Brain pericyte (primary cell): ENCODE results near the gene PSMB5.

Source experiments
- DNase-seq: peaks from one replicate; pipeline ENCODE4 v3.0.0-alpha.2; 2012; ENCODE audit warnings: low read depth, low spot score

The PSMB5 gene

GRCh38 chr14:22991852-22992251 lies 42.8 kb downstream of the PSMB5 start:
- no peak for DNase-seq

GRCh38 chr14:22987291-22987690 lies 47.4 kb downstream of the PSMB5 start:
- no peak for DNase-seq

- peak; percentile 53 for DNase-seq
Observed at GRCh38 chr14:22986508-22987054, 48.1 kb downstream of the PSMB5 start.

- DNase-seq: no peak
Observed at GRCh38 chr14:22985894-22986507, 48.7 kb downstream of the PSMB5 start.

GRCh38 chr14:22984959-22985658 lies 49.6 kb downstream of the PSMB5 start:
- DNase-seq: no peak

GRCh38 chr14:22982477-22983245 lies 52.0 kb downstream of the PSMB5 start, which contains the start of gene AJUBA:
Gene AJUBA, minus strand, starts transcription at chr14:22982551. Its CDS starts 285 bp downstream, at chr14:22982266.
- DNase-seq: peak; percentile 37

GRCh38 chr14:22981876-22982476 lies 52.7 kb downstream of the PSMB5 start:
- no peak for DNase-seq

- no peak for DNase-seq
Observed at GRCh38 chr14:22981090-22981875, 53.4 kb downstream of the PSMB5 start.

GRCh38 chr14:22980672-22981089 lies 54.0 kb downstream of the PSMB5 start:
- no peak for DNase-seq

GRCh38 chr14:22979748-22980392 lies 54.8 kb downstream of the PSMB5 start:
- DNase-seq: no peak

- DNase-seq: no peak
Observed at GRCh38 chr14:22978981-22979671, 55.6 kb downstream of the PSMB5 start.

GRCh38 chr14:22978487-22978837 lies 56.2 kb downstream of the PSMB5 start:
- DNase-seq: no peak

GRCh38 chr14:22977684-22978486 lies 56.8 kb downstream of the PSMB5 start:
- no peak for DNase-seq

GRCh38 chr14:22977434-22977683 lies 57.3 kb downstream of the PSMB5 start:
- no peak for DNase-seq

- no peak for DNase-seq
Observed at GRCh38 chr14:22976620-22977433, 57.9 kb downstream of the PSMB5 start.
